ENCODE results near the gene B4GALT1.

Gene B4GALT1

DNA sequence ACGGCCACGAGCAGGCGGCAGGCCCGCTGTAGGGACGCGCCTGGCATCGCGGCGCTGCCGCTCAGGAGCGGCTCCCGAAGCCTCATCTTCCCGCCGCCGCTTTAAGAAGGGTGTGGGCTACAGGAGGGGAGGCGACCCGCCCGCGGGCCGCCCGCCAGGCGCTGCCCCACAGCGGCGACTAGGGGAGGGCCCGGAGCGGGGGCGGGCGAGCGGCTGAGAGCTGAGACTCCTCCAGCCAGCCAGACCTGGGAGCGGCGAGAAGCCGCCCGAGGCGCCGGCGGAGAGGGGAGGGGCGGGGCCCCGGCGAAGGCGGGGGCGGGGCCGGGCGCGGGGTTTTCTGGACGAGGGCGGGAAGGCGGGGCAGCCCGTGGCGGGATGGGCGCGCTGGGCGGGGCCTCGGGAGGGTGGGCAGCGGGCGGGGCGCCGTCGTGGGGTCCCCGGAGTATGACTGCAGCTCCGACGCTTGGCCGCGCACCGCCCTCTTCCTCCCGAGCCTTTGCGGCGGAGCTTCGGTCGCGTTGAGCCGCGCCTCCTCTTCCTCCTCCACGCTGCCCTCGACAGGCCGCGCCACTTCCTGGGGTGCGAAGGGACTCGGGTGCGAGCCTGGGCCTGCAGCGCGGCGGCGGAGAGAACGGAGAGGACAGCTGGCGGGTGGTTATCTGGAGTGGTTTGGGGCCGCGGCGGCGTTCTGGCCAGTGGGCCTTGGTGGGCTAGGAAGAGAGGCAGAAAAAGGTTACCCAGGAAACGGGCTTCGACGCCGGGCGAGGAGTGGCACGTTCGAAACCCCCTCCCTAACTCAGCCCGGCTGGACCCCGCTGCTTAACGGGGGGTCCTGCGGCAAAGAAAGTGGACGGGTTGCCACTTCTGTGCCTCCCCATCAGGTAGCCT is at the start of gene B4GALT1:
B4GALT1 (minus strand) TSS at position 253 of the 888 bp plus-strand sequence; CDS start at position 86, 167 bp downstream.
- peak; percentile 97 for DNase-seq (ENCODE audit: low spot score)

DNA sequence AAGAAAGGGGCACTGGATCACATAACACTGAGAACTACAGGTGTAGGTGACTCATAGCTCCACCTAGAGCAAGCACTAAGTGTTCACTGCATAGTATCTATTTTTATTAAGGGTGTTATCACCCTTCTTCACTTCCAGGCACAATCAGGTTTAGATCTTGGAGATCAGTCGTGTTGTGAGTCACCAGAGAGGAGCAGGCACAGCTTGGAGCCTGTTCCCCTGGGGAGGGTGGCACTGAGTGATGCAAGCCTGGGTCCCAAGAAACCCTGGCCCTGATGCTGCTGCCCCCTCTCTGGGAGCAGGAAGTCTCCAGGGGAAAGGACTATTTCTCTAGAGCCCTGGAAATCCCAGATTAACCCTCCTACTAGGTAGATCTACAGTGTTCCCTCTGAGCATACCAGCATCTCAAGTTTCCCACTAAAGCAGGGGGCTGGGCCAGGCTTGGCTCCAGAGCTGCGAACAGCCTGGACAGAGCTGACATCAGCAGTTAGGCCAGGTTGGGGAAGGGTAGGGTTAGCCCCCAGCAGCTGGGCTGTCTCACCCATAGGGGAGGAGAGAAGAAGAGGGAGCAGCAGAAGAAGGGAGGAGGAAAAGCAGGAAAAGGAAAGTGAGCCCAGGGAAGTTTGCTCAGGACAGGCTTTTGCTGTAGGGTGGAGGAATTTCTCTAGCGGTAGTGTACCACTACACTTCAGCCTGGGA is 44.7 kb upstream of the B4GALT1 start:
- DNase-seq (ENCODE audit: low spot score) = peak; percentile 53

DNA sequence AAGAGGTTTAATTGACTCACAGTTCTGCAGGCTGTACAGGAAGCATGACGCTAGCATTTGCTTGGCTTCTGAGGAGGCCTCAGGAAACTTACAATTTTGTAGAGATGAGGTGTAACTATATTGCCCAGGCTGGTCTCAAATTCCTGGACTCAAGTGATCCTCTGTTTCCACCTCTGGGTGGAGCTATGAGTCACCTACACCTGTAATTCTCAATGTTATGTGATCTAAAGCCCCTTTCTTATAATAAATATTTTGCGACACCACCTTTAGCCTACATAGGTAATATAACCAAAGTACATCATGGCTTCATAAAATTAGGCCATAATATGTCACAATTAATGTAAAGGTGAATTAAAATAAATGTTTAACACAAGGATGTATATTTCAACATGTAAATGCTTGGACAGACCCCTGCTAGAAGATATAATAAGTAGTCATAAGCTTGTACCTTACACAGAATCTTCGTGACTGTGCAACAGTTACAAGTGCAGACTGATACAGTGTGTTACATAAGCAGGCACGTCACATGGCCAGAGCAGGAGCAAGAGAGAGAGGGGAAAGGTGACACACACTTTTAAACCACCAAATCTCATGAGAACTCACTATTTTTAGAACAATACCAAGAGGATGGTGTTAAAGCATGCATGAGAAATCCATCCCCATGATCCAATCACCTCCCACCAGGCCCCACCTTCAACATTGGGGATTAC is 43.0 kb upstream of the B4GALT1 start:
- no peak for DNase-seq (ENCODE audit: low spot score)

DNA sequence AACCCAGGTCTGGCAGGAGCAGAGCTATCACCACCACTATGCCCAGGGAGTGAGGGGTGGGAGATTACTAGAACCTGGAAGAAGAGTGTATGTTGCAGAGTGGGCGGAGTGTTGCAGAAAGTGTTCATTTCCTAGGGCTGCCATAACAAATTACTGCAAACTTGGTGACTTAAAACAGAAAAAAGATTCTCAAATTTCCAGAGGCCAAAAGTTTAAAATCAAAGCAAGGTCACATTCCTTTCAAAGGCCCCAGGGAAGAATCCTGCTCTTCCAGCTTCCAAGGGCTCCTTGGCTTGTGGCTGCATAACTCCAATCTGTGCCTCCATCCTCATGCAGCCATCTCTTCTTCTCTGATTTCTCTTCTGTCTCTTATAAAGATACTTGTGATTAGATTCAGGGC is 42.3 kb upstream of the B4GALT1 start:
- DNase-seq (ENCODE audit: low spot score) = no peak

GRCh38 chr9:33202552-33203201 is 35.5 kb upstream of the B4GALT1 start:
- no peak for DNase-seq (ENCODE audit: low spot score)

DNA sequence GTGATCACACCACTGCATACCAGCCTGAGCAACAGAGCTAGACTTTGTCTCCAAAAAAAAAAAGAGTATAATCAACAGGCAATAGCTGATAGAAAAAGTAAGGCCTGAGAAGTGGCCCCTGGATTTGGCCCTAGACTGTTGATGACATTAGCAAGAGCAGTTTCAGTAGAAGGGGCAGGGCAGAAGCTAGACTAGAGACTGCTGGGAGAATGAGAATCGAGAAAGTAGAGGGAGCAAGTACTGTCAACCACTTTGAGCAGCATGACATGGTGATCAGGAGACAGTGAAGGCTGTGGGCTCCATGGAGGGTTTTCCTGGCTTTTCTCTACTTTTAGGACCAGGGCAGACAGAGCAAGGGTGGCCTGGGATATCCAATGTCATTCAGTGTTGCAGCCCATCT is 34.9 kb upstream of the B4GALT1 start:
- no peak for DNase-seq (ENCODE audit: low spot score)

DNA sequence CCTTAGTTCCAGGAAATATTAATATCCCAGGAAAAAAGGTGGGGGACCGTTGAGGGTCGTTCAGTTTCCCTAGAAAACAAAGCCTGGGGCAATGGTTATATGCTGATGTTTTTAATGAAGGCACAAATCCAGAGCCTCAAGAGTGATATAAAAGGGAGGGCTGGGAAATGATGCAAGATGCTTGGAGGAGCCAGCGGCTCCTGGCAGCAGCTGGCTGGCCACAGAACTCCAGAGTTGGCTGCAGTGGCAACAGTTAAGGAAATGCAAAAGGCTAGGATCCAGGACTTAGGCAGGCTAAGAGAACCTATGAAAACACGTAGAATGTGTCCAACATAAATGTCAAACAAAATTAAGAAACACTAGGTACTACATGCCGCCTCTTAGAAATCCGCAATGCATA is 31.0 kb upstream of the B4GALT1 start:
- no peak for DNase-seq (ENCODE audit: low spot score)

DNA sequence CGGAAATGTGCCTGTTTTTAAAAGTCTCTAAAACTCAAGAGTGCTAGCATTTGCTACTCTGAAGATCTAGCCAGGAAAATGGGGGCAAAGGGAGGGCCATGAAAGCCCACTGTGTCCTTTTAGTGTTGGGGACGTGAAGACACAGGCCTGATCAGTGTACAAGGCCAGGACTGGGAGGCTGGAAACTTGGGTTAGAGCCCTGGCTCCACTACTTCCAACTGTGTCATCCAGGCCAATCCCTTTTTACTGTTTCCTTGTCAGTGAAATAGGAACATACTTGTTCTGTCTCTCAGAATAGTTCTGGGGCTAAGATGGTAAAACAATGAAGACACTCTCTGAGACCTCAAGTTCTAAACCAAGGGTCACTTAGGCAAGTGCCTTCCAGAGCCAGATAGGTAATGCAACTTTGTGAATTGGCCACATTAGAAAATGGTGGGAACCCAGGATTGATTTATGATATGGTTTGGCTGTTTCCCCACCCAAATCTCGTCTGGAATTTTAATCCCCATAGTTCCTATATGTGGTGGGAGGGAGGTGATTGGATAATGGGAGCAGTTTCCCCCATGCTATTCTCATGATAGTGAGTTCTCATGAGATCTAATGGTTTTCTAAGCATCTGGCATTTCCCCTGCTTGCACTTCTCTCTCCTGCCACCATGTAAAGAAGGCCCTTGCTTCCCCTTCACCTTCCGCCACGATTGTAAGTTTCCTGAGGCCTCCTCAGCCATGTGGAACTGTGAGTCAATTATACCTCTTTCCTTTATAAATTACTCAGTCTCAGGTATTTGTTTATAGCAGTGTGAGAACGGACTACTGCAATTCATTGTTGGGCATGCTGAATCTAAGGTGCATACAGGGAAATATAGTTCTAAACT is 30.4 kb upstream of the B4GALT1 start:
- no peak for DNase-seq (ENCODE audit: low spot score)

GRCh38 chr9:33196736-33197135 is 29.6 kb upstream of the B4GALT1 start:
- DNase-seq (ENCODE audit: low spot score) = no peak

DNA sequence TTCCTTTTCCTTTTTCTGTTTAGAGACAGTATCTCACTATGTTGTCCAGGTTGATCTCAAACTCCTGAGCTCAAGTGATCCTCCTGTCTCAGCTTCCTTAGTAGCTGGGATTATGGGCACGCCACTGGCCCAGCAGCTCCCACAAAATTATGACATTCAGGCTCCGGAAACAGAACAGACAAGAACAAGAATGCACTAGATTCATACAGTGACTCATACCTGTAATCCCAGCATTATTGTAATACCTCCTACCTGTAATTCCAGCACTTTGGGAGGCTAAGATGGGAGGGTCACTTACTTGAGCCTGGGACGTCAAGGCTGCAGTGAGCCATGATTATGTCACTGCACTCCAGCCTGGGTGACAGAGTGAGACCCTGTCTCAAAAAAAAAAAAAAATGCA is 26.7 kb upstream of the B4GALT1 start:
- DNase-seq (ENCODE audit: low spot score) = no peak

- no peak for DNase-seq (ENCODE audit: low spot score)
These were observed 25.5 kb upstream of the B4GALT1 start for GRCh38 chr9:33192493-33193255.

DNA sequence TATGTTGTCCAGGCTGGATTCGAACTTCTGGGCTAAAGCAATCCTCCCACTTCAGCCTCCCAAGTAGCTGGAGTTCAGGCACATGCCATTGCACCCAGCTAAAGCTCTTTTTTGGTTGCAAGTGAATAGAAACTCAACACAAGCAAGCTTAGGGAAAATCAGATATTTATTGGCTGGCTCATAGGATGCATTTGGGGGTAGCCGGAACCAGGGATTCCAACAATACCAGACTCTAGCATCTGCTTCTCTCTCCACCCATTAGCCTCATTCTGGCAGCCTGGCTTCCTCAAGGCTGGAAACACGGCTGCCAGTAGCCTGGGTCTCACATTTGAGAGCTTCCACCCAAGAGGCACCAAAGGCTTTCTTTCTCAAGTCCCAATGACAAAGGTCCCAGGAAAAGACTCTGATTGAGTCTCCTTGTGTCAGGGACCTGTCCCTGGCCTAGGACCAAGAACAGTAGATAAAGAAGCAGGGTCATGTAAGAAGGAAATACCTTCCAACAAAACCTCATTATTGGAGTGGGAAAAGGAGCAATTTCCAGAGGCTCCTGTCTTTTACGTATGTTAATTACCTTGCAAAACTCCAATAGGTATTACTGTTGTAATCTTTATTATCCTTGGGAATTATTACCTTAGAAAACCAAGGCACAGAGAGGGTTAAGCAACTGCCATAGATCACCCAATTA is 23.0 kb upstream of the B4GALT1 start:
- DNase-seq (ENCODE audit: low spot score) = no peak

- no peak for DNase-seq (ENCODE audit: low spot score)
These were observed 22.2 kb upstream of the B4GALT1 start for GRCh38 chr9:33189331-33189791.

DNA sequence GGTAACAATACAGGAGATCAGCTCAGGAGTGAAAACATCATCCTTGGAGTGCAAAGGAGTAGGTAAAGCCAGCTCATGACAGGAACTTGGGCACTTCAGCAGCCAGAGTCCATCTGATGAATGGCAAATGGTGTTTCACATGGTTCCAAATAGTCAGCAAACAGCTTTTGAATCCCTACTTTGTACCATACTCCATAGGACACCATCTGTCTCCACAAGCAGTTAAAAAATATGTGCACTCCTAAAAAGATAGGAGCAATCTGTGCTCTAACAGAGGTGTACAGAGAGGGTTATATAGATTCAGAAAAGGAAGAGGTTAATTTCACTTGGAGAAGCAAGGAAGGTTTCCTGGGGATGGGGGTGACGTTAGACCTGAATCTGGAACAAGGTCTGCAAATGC is 21.6 kb upstream of the B4GALT1 start:
- no peak for DNase-seq (ENCODE audit: low spot score)

GRCh38 chr9:33187519-33188218 is 20.5 kb upstream of the B4GALT1 start:
- DNase-seq (ENCODE audit: low spot score) = no peak

GRCh38 chr9:33186457-33187168 is 19.5 kb upstream of the B4GALT1 start:
- DNase-seq (ENCODE audit: low spot score) = no peak

DNA sequence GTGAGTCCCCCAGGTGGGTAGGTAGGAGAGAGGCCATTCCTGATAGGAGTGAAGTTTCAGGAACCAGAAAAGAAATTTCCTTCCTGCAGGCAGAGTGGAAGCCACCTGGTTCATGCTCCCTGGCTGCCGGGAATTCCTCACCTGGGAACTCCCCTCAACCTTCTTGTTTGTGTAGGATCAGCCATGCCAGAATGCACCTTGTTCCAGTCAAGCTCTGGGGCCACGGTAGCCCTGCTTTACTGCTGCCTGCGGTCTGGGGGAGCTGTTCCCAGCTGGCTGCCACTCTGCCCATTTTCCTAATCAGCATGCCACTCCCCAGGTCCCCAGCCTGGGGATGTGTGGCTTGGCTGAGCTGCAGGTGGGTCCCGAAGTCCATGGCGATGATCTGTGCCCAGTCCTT is 18.7 kb upstream of the B4GALT1 start:
- DNase-seq (ENCODE audit: low spot score) = no peak

DNA sequence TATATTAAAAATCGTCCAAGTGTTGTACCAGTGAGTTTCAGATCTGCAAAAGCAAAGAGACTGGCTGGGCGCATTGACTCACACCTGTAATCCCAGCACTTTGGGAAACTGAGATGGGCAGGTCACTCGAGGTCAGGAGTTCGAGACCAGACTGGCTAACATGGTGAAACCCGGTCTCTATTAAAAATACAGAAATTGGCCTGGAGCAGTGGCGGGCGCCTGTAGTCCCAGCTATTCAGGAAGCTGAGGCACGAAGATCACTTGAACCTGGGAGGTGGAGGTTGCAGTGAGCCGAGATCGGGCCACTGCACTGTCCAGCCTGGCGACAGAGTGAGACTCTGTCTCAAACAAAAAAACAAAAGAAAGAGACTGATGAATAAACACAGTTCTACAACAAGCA is 18.3 kb upstream of the B4GALT1 start:
- no peak for DNase-seq (ENCODE audit: low spot score)
